Karpas-422 (cell line): ENCODE results near the gene EIF3K. TPM values are rescaled to one million over a fixed set of nuclear protein-coding genes. Genes with fewer than 3 reads are reported as not detected.

Source experiments
- DNase-seq: peaks from one replicate; pipeline ENCODE4 v3.0.0-alpha.2; 2015
- H2AFZ ChIP-seq: fragments of 200-600 bp; sonication (generic); 2 replicates; pipeline ENCODE4 v1.6.1; 2014; ENCODE audit warnings: antibody characterized with exemption, low read length, mixed read lengths
- H3K27ac ChIP-seq: fragments of 200-600 bp; sonication (generic); 2 replicates; pipeline ENCODE4 v1.5.1; 2014; ENCODE audit warnings: mild to moderate bottlenecking, low read length, moderate library complexity
- H3K27me3 ChIP-seq: fragments of 200-600 bp; sonication (generic); 2 replicates; pipeline ENCODE4 v1.6.1; 2014; ENCODE audit warnings: low read length, mixed read lengths
- H3K36me3 ChIP-seq: fragments of 200-600 bp; sonication (generic); 2 replicates; pipeline ENCODE4 v1.6.1; 2014; ENCODE audit warnings: low read length, mixed read lengths; ENCODE audit not compliant: insufficient read depth
- H3K4me1 ChIP-seq: fragments of 200-600 bp; sonication (generic); 2 replicates; pipeline ENCODE4 v1.6.1; 2014; ENCODE audit warnings: mild to moderate bottlenecking, low read length, mixed read lengths
- H3K4me2 ChIP-seq: fragments of 200-600 bp; sonication (generic); 2 replicates; pipeline ENCODE4 v1.6.1; 2014; ENCODE audit warnings: low read length, low read depth, mild to moderate bottlenecking; ENCODE audit not compliant: poor library complexity, severe bottlenecking
- H3K4me3 ChIP-seq: fragments of 200-600 bp; sonication (generic); 2 replicates; pipeline ENCODE4 v1.5.1; 2014; ENCODE audit warnings: mild to moderate bottlenecking, antibody characterized with exemption, low read length, mixed read lengths
- H3K79me2 ChIP-seq: fragments of 200-600 bp; sonication (generic); 2 replicates; pipeline ENCODE4 v1.6.1; 2014; ENCODE audit warnings: mild to moderate bottlenecking, low read length, mixed read lengths
- H3K9ac ChIP-seq: fragments of 200-600 bp; sonication (generic); 2 replicates; pipeline ENCODE4 v1.6.0; 2014; ENCODE audit warnings: low read length
- H3K9me2 ChIP-seq: fragments of 200-600 bp; sonication (generic), shearing (Covaris generic); replicated peaks from 2 replicates; pipeline ENCODE4 v1.6.0; 2014; ENCODE audit warnings: mild to moderate bottlenecking, low read length, moderate library complexity; ENCODE audit not compliant: insufficient read depth
- H3K9me3 ChIP-seq: fragments of 300-700, 200-600 bp; sonication (generic); 2 replicates; pipeline ENCODE4 v1.6.1; 2014; ENCODE audit warnings: low read length, mixed read lengths
- H4K20me1 ChIP-seq: fragments of 200-600 bp; sonication (generic); 2 replicates; pipeline ENCODE4 v1.6.1; 2014; ENCODE audit warnings: mild to moderate bottlenecking, antibody characterized with exemption, low read length, low read depth; ENCODE audit not compliant: insufficient read depth
- total RNA-seq: library from RNA; depleted of rRNA; stranded (reverse); fragments of >200 nt; shearing (Covaris generic); gene quantifications from 2 replicates; pipeline ENCODE4 v1.2.3, GENCODE V29; 2014; ENCODE audit warnings: low replicate concordance

EIF3K gene
- total RNA-seq, 1 experiment from 2014 or later, result 474 TPM

GRCh38 chr19:38678217-38678890 is 59.4 kb downstream of the EIF3K start:
- 0 out of 2 replicates have a peak, but pooled peaks cover 3% of the 10 kb centered on the region for H3K36me3 ChIP-seq
- H3K9me3 ChIP-seq, result no peaks in the 10 kb centered on the region
- H3K9me2 ChIP-seq, result no peaks in the 10 kb centered on the region
- no peak overlapping the region for H3K9ac ChIP-seq
- H3K27me3 ChIP-seq, result no peaks in the 10 kb centered on the region
- no peak overlapping the region for H3K4me2 ChIP-seq
- peaks cover 6% of the 10 kb centered on the region for H3K4me1 ChIP-seq
- no peak overlapping the region for H2AFZ ChIP-seq
- no peak overlapping the region for H3K27ac ChIP-seq
- peaks cover 20% of the 10 kb centered on the region; the same call in 1 of the 2 replicates for H4K20me1 ChIP-seq
- no peak overlapping the region for H3K4me3 ChIP-seq
- DNase-seq, result no peak
- H3K79me2 ChIP-seq, result peaks cover 94% of the 10 kb centered on the region

- Histone ChIP-seq H4K20me1 (peaks cover 20% of the 10 kb centered on the region; the same call in 1 of the 2 replicates), H2AFZ (no peak overlapping the region), H3K4me3 (no peak overlapping the region), H3K9me3 (no peaks in the 10 kb centered on the region), H3K27me3 (no peaks in the 10 kb centered on the region), H3K27ac (no peak overlapping the region), H3K36me3 (0 out of 2 replicates have a peak, but pooled peaks cover 3% of the 10 kb centered on the region), H3K4me1 (peaks cover 9% of the 10 kb centered on the region), H3K9me2 (no peaks in the 10 kb centered on the region), H3K9ac (no peak overlapping the region), H3K79me2 (peaks cover 98% of the 10 kb centered on the region), H3K4me2 (no peak overlapping the region)
- no peak for DNase-seq
These were observed 60.0 kb downstream of the EIF3K start for GRCh38 chr19:38678891-38679494.

- H3K4me1 ChIP-seq, result peaks cover 14% of the 10 kb centered on the region
- H2AFZ ChIP-seq, result no peak overlapping the region
- H4K20me1 ChIP-seq, result peaks cover 20% of the 10 kb centered on the region; the same call in 1 of the 2 replicates
- H3K36me3 ChIP-seq, result 0 out of 2 replicates have a peak, but pooled peaks cover 3% of the 10 kb centered on the region
- H3K9me2 ChIP-seq, result no peaks in the 10 kb centered on the region
- no peak overlapping the region for H3K9ac ChIP-seq
- no peak for DNase-seq
- no peak overlapping the region for H3K4me2 ChIP-seq
- H3K4me3 ChIP-seq, result no peak overlapping the region
- H3K79me2 ChIP-seq, result peaks cover 98% of the 10 kb centered on the region
- no peaks in the 10 kb centered on the region for H3K27me3 ChIP-seq
- no peaks in the 10 kb centered on the region for H3K9me3 ChIP-seq
- H3K27ac ChIP-seq, result no peak overlapping the region
These were observed 60.9 kb downstream of the EIF3K start for GRCh38 chr19:38679839-38680238.

GRCh38 chr19:38682195-38682867 is 63.3 kb downstream of the EIF3K start:
- no peak overlapping the region for H3K4me2 ChIP-seq
- no peaks in the 10 kb centered on the region for H3K27me3 ChIP-seq
- H4K20me1 ChIP-seq, result peaks cover 12% of the 10 kb centered on the region; the same call in 1 of the 2 replicates
- no peak overlapping the region for H2AFZ ChIP-seq
- no peak overlapping the region for H3K4me3 ChIP-seq
- peaks cover 28% of the 10 kb centered on the region for H3K4me1 ChIP-seq
- H3K9me3 ChIP-seq, result no peaks in the 10 kb centered on the region
- DNase-seq, result no peak
- 0 out of 2 replicates have a peak, but pooled peaks cover 3% of the 10 kb centered on the region for H3K36me3 ChIP-seq
- H3K27ac ChIP-seq, result no peak overlapping the region
- H3K79me2 ChIP-seq, result peaks cover 97% of the 10 kb centered on the region
- H3K9me2 ChIP-seq, result no peaks in the 10 kb centered on the region
- H3K9ac ChIP-seq, result no peak overlapping the region

- H3K27me3 ChIP-seq, result no peaks in the 10 kb centered on the region
- no peaks in the 10 kb centered on the region for H3K9me2 ChIP-seq
- H3K9ac ChIP-seq, result no peak overlapping the region
- H3K4me1 ChIP-seq, result peaks cover 28% of the 10 kb centered on the region
- no peaks in the 10 kb centered on the region for H3K9me3 ChIP-seq
- H3K27ac ChIP-seq, result no peak overlapping the region
- no peak for DNase-seq
- peaks cover 97% of the 10 kb centered on the region for H3K79me2 ChIP-seq
- peaks cover 11% of the 10 kb centered on the region; the same call in 1 of the 2 replicates for H4K20me1 ChIP-seq
- H3K36me3 ChIP-seq, result 0 out of 2 replicates have a peak, but pooled peaks cover 3% of the 10 kb centered on the region
- H2AFZ ChIP-seq, result no peak overlapping the region
- H3K4me2 ChIP-seq, result no peak overlapping the region
- no peak overlapping the region for H3K4me3 ChIP-seq
These were observed 63.9 kb downstream of the EIF3K start for GRCh38 chr19:38682872-38683392.

GRCh38 chr19:38683393-38684077 is 64.5 kb downstream of the EIF3K start:
- no peak for DNase-seq

GRCh38 chr19:38684078-38684861 is 65.3 kb downstream of the EIF3K start:
- peaks cover 33% of the 10 kb centered on the region for H3K4me1 ChIP-seq
- H3K79me2 ChIP-seq, result peaks cover 97% of the 10 kb centered on the region
- H3K4me3 ChIP-seq, result no peak overlapping the region
- H4K20me1 ChIP-seq, result 0 out of 2 replicates have a peak, but pooled peaks cover 7% of the 10 kb centered on the region
- H3K9me3 ChIP-seq, result no peaks in the 10 kb centered on the region
- H3K27me3 ChIP-seq, result no peaks in the 10 kb centered on the region
- H2AFZ ChIP-seq, result no peak overlapping the region
- H3K4me2 ChIP-seq, result no peak overlapping the region
- H3K36me3 ChIP-seq, result 0 out of 2 replicates have a peak, but pooled peaks cover 3% of the 10 kb centered on the region
- DNase-seq, result no peak
- no peaks in the 10 kb centered on the region for H3K9me2 ChIP-seq
- no peak overlapping the region for H3K9ac ChIP-seq
- H3K27ac ChIP-seq, result no peak overlapping the region

More at GRCh38 chr19:38683393-38684077, 64.5 kb downstream of the EIF3K start:
- Histone ChIP-seq H3K4me1 (peaks cover 30% of the 10 kb centered on the region), H3K36me3 (0 out of 2 replicates have a peak, but pooled peaks cover 3% of the 10 kb centered on the region), H3K9me2 (no peaks in the 10 kb centered on the region), H3K27me3 (no peaks in the 10 kb centered on the region), H3K79me2 (peaks cover 97% of the 10 kb centered on the region), H3K4me3 (no peak overlapping the region), H3K9ac (no peak overlapping the region), H3K4me2 (no peak overlapping the region), H3K9me3 (no peaks in the 10 kb centered on the region), H2AFZ (no peak overlapping the region), H4K20me1 (peaks cover 7% of the 10 kb centered on the region; the same call in 1 of the 2 replicates), H3K27ac (no peak overlapping the region)
